ENCODE results near the gene NFKBIL1.
A peak's percentile ranks its signal among the peaks of the same experiment; 100 is the strongest.

The NFKBIL1 gene

DNA sequence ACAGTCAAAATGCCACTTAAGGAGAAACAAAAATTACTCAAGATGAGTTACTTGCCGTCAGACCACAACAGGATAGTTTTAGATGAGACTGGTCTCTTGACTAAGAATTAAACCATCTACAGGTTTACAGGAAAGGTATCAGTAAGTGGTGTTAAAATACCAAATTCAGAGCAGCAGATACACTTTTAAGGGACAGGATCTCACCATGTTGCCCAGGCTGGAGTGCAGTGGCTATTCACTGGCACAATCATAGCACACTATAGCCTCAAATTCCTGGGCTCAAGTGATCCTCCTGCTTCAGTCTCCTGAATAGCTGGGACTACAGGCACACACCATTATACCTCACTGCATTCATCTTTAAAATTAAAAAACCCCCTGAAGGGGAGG lies 14.0 kb upstream of the NFKBIL1 start:
- DNase-seq (ENCODE audit: insufficient read length, low spot score) (no peak), FAIRE-seq (no peak)
- no peak for TF ChIP-seq POLR2A (IDR thresholded peaks at IDR 0.05; ENCODE audit: low read depth, low read length)
- TF ChIP-seq POLR2AphosphoS5 (IDR thresholded peaks at IDR 0.05; ENCODE audit: low read depth, low read length), result no peak
- no peak for TF ChIP-seq PAX5 (IDR thresholded peaks at IDR 0.05; ENCODE audit: insufficient read depth, low read length, severe bottlenecking)
- TF ChIP-seq TAF1 (IDR thresholded peaks at IDR 0.05; ENCODE audit: low read depth, low read length), result no peak
- no peak for TF ChIP-seq POU2F2 (IDR thresholded peaks at IDR 0.05; ENCODE audit: low read depth, low read length)
- TF ChIP-seq SPI1 (IDR thresholded peaks at IDR 0.05; ENCODE audit: low read depth, low read length), result no peak

GRCh38 chr6:31534011-31534410 lies 13.4 kb upstream of the NFKBIL1 start:
- FAIRE-seq (no peak), DNase-seq (ENCODE audit: insufficient read length, low spot score) (no peak)
- TF ChIP-seq TAF1 (IDR thresholded peaks at IDR 0.05; ENCODE audit: low read depth, low read length) (no peak), POLR2A (IDR thresholded peaks at IDR 0.05; ENCODE audit: low read depth, low read length) (peak; percentile 29; the same call in 1 of the 2 replicates), POLR2AphosphoS5 (IDR thresholded peaks at IDR 0.05; ENCODE audit: low read depth, low read length) (0 out of 2 replicates have a peak, but pooled peaks have one; percentile 38)

- TF ChIP-seq SPI1 (IDR thresholded peaks at IDR 0.05; ENCODE audit: low read depth, low read length) (no peak), PAX5 (IDR thresholded peaks at IDR 0.05; ENCODE audit: insufficient read depth, low read length, severe bottlenecking) (no peak), TAF1 (IDR thresholded peaks at IDR 0.05; ENCODE audit: low read depth, low read length) (no peak)
- DNase-seq (ENCODE audit: insufficient read length, low spot score), result no peak
- FAIRE-seq, result no peak
Measured at GRCh38 chr6:31534521-31535040, 12.8 kb upstream of the NFKBIL1 start.

DNA sequence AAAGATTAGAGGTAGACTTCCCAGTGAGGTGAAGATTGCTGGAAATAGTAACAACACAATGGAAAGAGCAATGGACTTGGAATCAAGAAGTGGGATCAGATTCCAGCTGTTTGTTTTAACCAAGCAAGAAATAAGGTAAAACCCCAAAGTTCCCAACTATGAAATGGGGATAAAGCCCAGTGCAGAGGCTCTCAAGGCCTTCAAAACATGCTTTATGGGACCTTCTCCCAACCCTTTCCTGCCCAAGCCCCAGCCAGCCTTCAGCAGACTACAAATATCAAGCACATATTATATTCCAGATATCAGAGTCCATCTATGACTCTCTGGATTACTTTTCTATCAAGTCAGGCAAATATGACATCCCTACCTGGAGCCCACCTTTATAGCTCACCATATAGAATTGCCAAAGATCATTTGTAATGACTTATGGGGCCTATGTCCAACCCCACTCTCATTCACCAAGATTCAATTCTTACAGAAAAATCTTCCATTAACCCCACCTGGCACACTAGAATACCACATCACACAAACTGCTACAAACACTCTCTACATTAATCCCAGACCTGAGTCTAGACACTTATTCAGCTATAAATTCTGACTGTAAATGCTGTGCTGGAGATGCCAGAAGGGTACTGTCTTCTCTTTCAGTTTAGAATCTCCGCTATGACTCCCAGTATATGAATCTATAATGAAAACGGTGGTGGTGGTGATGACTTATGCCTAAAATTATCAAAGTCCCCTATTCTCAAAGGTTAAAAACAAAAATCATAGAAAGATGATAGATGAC lies 11.7 kb upstream of the NFKBIL1 start:
- DNase-seq (ENCODE audit: insufficient read length, low spot score), result no peak
- TF ChIP-seq TAF1 (IDR thresholded peaks at IDR 0.05; ENCODE audit: low read depth, low read length), result no peak
- TF ChIP-seq POU2F2 (IDR thresholded peaks at IDR 0.05; ENCODE audit: low read depth, low read length), result no peak
- no peak; the same call in 1 of the 2 replicates for TF ChIP-seq POLR2A (IDR thresholded peaks at IDR 0.05; ENCODE audit: low read depth, low read length)
- TF ChIP-seq POLR2AphosphoS5 (IDR thresholded peaks at IDR 0.05; ENCODE audit: low read depth, low read length), result no peak
- FAIRE-seq, result no peak

DNA sequence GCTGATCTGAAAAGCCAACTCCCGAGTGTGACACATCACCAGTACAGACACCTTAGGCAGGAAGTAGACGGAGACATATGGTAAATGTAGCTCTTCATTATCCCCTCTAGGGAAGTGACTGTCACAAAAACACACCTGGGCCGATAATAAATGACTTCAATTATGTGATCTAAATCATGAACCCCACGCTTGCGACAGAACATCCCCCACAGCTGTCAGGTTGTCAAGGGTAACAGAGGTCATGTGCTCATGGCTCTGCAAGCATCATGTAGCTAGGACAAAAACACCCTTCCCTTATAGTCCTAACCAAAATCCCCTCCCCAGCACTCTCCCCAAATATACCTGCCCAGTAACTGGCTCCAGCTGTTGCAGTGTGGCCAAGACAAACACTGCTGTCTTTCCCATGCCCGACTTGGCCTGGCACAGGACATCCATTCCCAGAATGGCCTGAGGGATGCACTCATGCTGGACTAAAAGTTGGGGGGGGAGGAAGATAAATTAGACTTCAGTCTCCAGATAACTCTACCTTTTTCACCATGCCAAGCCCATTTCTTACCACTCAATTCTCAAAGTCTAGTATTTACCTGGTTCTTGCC lies 8.5 kb upstream of the NFKBIL1 start:
- TF ChIP-seq POLR2A (IDR thresholded peaks at IDR 0.05; ENCODE audit: low read depth, low read length) (no peak), PAX5 (IDR thresholded peaks at IDR 0.05; ENCODE audit: insufficient read depth, low read length, severe bottlenecking) (no peak), TAF1 (IDR thresholded peaks at IDR 0.05; ENCODE audit: low read depth, low read length) (no peak)
- FAIRE-seq (no peak), DNase-seq (ENCODE audit: insufficient read length, low spot score) (no peak)

DNA sequence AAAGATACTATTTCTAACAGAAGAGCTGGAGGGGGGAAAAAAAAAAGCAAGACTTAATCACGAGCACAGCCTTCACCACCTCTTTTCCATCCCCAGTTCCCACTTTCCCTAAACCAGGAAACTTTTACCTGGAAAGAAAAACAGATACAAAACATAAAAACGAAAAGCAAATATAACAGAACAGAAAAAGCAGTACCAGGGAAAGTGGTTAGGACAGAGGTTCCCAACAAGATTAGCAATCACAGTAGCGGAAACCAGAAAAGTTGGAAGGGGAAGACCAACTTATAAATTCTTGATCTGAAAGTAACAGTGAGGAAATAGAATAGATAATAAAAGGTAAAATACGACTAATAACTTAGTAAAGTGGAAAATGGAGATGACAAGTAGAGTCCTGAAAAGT lies 6.8 kb upstream of the NFKBIL1 start:
- DNase-seq (ENCODE audit: insufficient read length, low spot score), result no peak
- no peak for TF ChIP-seq POLR2A (IDR thresholded peaks at IDR 0.05; ENCODE audit: low read depth, low read length)
- no peak for TF ChIP-seq TAF1 (IDR thresholded peaks at IDR 0.05; ENCODE audit: low read depth, low read length)
- no peak for FAIRE-seq

DNA sequence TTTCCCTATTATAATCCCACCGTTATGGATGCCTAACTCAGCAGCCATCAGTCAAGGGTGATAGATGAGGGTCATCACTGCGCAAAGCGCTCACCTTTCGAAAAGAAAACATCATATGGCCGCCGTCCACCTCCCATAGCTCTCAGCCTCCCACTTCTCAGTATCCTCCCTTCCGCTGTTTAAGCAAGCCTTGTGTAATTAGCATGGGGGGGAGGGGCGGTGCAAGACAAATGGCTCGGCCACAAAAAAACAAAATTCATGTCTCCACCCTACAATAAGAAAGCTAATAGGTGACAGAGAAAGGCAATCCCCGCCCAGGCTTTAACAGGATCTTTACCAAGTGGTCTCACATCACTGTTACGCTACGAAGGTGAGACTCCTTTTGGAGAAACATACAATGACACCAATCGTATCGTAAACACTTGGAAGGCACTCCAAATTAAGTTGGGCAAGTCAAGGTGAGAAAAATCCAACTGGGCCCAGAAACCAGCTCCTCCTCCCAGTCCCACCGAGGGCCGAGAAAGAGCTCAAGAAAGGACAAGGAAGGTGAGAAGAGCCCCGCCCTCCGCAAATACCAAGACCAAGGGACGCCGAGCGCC lies 6.2 kb upstream of the NFKBIL1 start:
- TF ChIP-seq TAF1 (IDR thresholded peaks at IDR 0.05; ENCODE audit: low read depth, low read length), result no peak
- no peak for TF ChIP-seq POU2F2 (IDR thresholded peaks at IDR 0.05; ENCODE audit: low read depth, low read length)
- TF ChIP-seq POLR2AphosphoS5 (IDR thresholded peaks at IDR 0.05; ENCODE audit: low read depth, low read length), result no peak
- no peak for TF ChIP-seq POLR2A (IDR thresholded peaks at IDR 0.05; ENCODE audit: low read depth, low read length)
- no peak for TF ChIP-seq SPI1 (IDR thresholded peaks at IDR 0.05; ENCODE audit: low read depth, low read length)
- no peak for DNase-seq (ENCODE audit: insufficient read length, low spot score)
- FAIRE-seq, result no peak

DNA sequence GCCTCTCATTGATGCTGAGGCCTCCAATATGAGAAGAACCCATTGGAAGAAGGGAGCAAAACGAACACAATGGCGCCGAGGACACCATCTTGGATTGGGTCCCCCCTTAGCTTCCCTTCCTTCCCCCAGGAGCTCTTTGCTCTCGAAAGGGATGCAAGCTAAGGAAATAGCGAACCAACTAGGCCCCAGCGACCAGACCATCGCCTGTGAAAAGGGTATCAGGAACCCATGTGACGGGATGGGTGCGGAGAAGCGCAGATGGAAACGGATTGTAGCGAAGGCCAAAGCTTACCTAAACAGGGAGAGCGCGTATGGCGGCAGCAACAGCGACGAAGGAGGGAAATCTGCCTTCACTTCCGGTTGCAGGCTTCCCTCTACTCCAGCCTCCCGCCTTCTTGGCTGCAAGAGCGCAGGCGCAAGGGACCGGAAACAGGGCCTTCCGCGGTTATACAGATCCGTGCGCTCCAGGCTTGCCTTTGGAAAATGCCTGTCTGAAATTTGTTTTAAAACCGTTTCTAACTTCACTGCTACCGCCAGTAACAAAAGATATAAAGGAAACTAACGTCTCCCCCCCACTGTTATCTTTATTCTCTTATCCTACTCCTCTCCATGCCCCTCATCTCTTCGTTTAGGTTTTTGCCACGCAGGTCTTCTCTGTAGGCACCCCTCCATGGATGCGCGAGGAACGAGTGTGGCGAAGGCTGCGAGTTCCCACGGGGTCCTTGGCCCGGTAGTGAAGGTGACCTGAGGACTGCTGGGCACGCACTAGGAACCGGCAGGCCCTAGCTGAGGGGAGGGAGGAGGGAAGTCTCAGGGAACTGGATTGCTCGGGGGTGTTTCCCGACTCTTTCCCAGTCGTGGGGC lies 5.5 kb upstream of the NFKBIL1 start, which contains the start of gene DDX39B:
Gene DDX39B, minus strand, starts transcription at position 346 of the 864 bp plus-strand sequence. CDS start 1,471 bp downstream, outside the sequence.
- DNase-seq (ENCODE audit: insufficient read length, low spot score), result peak; percentile 76
- FAIRE-seq, result peak; percentile 91
- peak; percentile 100 for TF ChIP-seq TAF1 (IDR thresholded peaks at IDR 0.05; ENCODE audit: low read depth, low read length)
- peak; percentile 97 for TF ChIP-seq POLR2A (IDR thresholded peaks at IDR 0.05; ENCODE audit: low read depth, low read length)
- TF ChIP-seq POLR2AphosphoS5 (IDR thresholded peaks at IDR 0.05; ENCODE audit: low read depth, low read length), result peak; percentile 97
- TF ChIP-seq SPI1 (IDR thresholded peaks at IDR 0.05; ENCODE audit: low read depth, low read length), result peak; percentile 45; the same call in 1 of the 2 replicates
- TF ChIP-seq POU2F2 (IDR thresholded peaks at IDR 0.05; ENCODE audit: low read depth, low read length), result peak; percentile 79
- no peak for TF ChIP-seq PAX5 (IDR thresholded peaks at IDR 0.05; ENCODE audit: insufficient read depth, low read length, severe bottlenecking)

DNA sequence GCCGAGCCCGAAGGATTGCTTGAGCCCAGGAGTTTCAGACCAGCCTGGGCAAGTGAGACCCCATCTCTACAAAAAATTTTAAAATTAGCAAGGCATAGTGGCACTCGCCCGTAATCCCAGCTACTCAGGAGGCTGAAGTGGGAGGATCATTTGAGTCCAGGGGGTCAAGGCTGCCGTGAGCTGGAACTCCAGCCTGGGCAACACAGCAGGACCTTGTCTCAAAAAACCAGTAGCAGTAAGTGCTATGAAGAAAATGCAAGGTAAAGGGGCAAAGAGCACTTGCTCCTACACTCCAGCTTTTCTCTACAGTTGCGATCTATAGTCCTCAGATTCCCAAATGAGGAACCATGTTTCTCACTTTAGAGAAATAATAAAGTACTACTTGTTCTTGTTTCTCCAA lies 3.8 kb upstream of the NFKBIL1 start:
- FAIRE-seq (no peak), DNase-seq (ENCODE audit: insufficient read length, low spot score) (no peak)
- TF ChIP-seq POU2F2 (IDR thresholded peaks at IDR 0.05; ENCODE audit: low read depth, low read length) (no peak), SPI1 (IDR thresholded peaks at IDR 0.05; ENCODE audit: low read depth, low read length) (no peak), POLR2A (IDR thresholded peaks at IDR 0.05; ENCODE audit: low read depth, low read length) (no peak), TAF1 (IDR thresholded peaks at IDR 0.05; ENCODE audit: low read depth, low read length) (no peak), POLR2AphosphoS5 (IDR thresholded peaks at IDR 0.05; ENCODE audit: low read depth, low read length) (no peak), PAX5 (IDR thresholded peaks at IDR 0.05; ENCODE audit: insufficient read depth, low read length, severe bottlenecking) (no peak)

All from GM12891 (cell line).